GM18499 (cell line): ENCODE data around the gene NR2C2.
"Not testable (repeated sequence)": the region's sequence is repeated elsewhere in the genome, so short reads cannot be mapped to it uniquely, and the experiment has no call there.

Source experiments
- ATAC-seq: cut with Tn5 transposase; IDR thresholded peaks from one replicate; pipeline ENCODE4 v1.9.1; 2021; ENCODE audit warnings: moderate number of reproducible peaks; ENCODE audit not compliant: insufficient read depth, unreplicated experiment

Gene NR2C2

GRCh38 chr3:14947100-14947885 is at the start of gene NR2C2:
TSS of gene NR2C2 (plus strand) at chr3:14947583. CDS start at chr3:15003915, 56,332 bp downstream.
- ATAC-seq = no peak

GRCh38 chr3:14898929-14899328 is 48.5 kb upstream of the NR2C2 start:
- ATAC-seq = no peak

GRCh38 chr3:14899993-14900618 is 47.3 kb upstream of the NR2C2 start:
- no peak for ATAC-seq

GRCh38 chr3:14900881-14901873 is 46.2 kb upstream of the NR2C2 start:
- no peak for ATAC-seq

- no peak for ATAC-seq
Measured at GRCh38 chr3:14902719-14903118, 44.7 kb upstream of the NR2C2 start.

- ATAC-seq = not testable (repeated sequence)
Measured at GRCh38 chr3:14903501-14903900, 43.9 kb upstream of the NR2C2 start.

- no peak for ATAC-seq
Measured at GRCh38 chr3:14905055-14905657, 42.2 kb upstream of the NR2C2 start.

- ATAC-seq = no peak
Measured at GRCh38 chr3:14906355-14906971, 40.9 kb upstream of the NR2C2 start.

GRCh38 chr3:14907043-14907966 is 40.1 kb upstream of the NR2C2 start:
- no peak for ATAC-seq

GRCh38 chr3:14909250-14909649 is 38.1 kb upstream of the NR2C2 start:
- ATAC-seq = no peak

GRCh38 chr3:14911651-14912050 is 35.7 kb upstream of the NR2C2 start:
- no peak for ATAC-seq

- ATAC-seq = no peak
Measured at GRCh38 chr3:14913071-14913925, 34.1 kb upstream of the NR2C2 start.

GRCh38 chr3:14913926-14914778 is 33.2 kb upstream of the NR2C2 start:
- no peak for ATAC-seq

- no peak for ATAC-seq
Measured at GRCh38 chr3:14914779-14915117, 32.6 kb upstream of the NR2C2 start.

- no peak for ATAC-seq
Measured at GRCh38 chr3:14915636-14916222, 31.7 kb upstream of the NR2C2 start.

GRCh38 chr3:14918356-14918860 is 29.0 kb upstream of the NR2C2 start:
- ATAC-seq = no peak

- ATAC-seq = no peak
Measured at GRCh38 chr3:14920536-14920935, 26.8 kb upstream of the NR2C2 start.
